ENCODE measurements around the gene DDIT3.
"Not testable (repeated sequence)": the region's sequence is repeated elsewhere in the genome, so short reads cannot be mapped to it uniquely, and the experiment has no call there.

DDIT3 gene

DNA sequence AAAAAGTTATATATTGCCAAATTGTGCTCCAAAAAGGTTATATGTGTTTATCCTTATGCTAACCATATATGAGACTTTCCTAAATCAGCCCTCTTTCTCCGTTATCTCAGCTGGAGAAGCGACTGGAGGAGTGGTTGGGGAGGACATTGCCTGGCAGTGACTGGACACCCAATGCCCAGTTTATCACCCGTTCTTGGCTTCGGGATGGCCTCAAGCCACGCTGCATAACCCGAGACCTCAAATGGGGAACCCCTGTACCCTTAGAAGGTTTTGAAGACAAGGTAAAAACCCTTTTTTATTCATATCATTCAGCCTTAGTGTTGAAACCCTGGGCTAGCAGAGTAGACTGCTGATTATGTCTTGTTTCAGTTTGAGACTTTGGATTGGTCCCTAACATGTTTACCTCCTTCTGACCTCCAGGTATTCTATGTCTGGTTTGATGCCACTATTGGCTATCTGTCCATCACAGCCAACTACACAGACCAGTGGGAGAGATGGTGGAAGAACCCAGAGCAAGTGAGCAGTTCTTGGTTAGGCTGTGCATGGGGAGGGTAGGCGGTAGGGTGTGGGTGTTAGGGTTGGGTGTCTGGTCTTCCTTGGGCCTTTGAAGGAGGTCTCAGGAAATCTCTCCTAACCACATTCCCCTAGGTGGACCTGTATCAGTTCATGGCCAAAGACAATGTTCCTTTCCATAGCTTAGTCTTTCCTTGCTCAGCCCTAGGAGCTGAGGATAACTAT lies 8.6 kb downstream of the DDIT3 start:
- DNase-seq, result no peak

DNA sequence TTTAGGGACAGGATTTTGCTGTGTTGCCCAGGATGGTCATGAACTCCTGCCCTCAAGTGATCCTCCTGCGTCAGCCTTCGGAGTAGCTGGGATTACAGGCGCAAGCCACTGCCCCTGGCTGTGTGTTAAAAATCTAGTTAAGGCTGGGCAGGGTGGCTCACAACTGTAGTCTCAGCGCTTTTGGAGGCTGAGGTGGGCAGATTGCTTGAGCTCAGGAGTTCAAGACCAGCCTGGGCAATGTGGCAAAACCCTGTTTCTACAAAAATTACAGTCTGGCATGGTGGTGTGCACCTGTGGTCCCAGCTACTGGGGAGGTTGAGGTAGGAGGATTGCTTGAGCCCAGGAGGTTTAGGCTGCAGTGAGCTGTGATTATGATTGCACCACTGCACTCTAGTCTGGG lies 9.2 kb downstream of the DDIT3 start:
- DNase-seq, result no peak

DNA sequence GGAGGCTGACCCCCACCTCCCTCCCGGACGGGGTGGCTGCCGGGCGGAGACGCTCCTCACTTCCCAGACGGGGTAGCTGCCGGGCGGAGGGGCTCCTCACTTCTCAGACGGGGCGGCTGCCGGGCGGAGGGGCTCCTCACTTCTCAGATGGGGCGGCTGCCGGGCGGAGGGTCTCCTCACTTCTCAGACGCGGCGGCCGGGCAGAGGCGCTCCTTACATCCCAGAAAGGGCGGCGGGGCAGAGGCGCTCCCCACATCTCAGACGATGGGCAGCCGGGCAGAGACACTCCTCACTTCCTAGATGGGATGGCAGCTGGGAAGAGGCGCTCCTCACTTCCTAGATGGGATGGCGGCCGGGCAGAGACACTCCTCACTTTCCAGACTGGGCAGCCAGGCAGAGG lies 12.5 kb downstream of the DDIT3 start:
- not testable (repeated sequence) for DNase-seq

DNA sequence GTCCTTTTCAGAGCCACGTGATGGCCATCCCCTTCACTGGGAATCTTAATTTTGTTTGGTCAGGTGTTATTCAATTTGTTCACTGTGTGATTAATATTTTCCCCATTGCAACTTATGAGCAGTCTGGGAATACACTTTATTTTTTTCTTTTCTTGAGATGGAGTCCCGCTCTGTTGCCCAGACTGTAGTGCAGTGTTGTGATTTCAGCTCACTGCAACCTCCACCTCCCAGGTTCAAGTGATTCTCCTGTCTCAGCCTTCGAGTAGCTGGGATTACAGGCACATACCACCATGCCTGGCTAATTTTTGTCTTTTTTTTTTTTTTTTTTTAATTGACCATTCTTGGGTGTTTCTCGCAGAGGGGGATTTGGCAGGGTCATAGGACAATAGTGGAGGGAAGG lies 13.8 kb downstream of the DDIT3 start:
- DNase-seq, result not testable (repeated sequence)

DNA sequence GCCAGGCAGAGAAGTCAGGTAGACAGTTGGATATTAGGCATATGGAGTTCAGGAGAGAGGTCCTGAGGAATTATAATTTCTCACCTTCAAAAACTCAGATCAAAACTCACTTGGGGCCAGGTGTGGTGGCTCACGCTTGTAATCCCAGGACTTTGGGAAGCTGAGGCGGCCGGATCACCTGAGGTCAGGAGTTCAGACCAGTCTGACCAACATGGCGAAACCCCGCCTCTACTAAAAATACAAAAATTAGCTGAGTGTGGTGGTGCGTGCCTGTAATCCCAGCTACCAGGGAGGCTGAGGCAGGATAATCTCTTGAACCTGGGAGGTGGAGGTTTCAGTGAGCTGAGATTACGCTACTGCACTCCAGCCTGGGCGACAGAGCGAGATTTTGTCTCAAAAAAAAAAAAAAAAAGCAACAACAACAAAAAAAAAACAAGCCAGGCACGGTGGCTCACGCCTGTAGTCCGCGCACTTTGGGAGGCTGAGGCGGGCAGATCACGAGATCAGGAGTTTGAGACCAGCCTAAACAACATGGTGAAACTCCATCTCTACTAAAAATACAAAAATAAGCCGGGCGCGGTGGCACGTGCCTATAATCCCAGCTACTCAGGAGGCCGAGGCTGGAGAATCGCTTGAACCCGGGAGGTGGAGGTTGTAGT lies 17.9 kb downstream of the DDIT3 start:
- DNase-seq, result not testable (repeated sequence)

DNA sequence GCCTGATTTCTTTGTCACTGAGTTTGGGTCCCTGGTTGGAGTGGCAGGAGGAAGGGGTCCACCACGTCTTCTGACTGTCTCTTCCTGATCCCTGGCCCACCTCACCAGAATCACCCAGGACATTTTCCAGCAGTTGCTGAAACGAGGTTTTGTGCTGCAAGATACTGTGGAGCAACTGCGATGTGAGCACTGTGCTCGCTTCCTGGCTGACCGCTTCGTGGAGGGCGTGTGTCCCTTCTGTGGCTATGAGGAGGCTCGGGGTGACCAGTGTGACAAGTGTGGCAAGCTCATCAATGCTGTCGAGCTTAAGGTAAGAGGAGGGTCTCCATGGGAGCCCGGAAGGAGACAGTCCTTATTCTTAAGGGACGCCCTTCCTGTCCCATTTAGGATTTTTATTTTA lies 20.1 kb downstream of the DDIT3 start:
- DNase-seq, result no peak

DNA sequence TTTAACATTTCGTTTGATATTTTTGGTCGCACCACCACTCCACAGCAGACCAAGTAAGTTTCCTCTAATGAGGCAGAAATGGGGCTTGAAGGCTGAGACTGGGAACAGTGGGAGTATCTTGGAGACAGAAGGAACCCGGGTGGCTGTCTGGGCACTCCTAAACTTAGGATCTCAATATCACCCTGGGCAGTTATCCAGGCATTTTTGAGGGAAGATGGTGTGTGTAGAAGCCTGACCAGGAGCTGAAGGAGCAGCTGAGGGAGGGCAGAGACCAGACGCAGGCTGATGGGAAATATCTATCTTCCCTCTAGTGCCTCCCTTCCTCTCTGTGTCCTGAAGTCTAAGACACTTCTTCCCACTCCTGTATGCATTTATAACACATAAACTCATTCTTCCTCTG lies 21.7 kb downstream of the DDIT3 start:
- DNase-seq, result no peak

DNA sequence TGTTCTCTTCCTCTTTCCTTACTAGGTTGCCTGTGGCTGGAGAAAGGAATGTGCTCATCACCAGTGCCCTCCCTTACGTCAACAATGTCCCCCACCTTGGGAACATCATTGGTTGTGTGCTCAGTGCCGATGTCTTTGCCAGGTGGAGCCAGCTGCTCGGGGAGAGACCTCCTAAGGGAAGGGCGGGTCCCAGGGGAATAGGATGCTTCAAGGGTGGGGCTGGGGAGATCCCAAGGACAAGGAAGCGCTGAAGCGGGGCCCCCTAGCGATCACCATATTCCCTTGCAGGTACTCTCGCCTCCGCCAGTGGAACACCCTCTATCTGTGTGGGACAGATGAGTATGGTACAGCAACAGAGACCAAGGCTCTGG lies 22.2 kb downstream of the DDIT3 start:
- no peak for DNase-seq

DNA sequence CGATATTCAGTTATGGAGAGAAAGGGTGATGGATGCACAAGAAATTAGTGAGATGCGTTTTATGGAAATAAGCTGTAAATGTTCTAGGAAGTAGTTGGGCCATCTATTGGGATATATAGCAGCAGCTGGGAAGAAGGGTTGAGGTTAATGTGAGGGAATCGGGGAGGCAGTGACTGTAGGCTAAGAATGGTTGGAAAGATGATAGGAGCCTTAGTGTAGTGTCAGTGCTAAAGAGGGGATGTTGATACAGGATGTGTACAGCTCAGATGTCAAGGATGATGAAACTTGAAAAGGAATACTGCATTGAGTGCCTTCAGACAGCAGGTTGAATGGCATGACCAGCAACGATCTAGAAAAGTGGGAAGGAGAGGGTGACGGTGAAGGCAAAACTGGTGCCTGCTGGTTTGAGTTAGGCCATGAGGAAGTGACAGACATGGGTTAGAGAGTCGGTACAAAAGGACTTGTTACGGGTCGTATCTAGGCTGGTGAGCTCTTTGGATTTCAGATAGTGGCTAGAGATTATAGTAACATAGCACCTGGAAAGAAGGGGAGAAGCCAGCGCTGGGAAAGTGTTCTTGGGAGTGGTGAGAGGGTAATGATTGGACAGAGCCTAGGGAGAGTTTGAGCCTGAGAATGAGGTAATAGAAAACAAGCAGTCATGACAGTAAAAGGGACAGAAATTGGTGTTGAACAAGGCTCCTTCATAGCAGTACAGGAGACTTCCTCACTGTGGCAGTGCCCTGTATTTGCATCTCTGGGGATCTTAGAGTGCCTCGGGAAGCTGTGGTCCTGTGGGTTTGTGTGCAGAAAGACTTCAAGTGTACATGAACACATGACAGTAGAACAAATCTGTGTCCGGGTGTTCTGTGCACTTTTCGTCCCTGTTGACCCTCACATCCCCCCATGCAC lies 22.8 kb downstream of the DDIT3 start:
- DNase-seq, result no peak

DNA sequence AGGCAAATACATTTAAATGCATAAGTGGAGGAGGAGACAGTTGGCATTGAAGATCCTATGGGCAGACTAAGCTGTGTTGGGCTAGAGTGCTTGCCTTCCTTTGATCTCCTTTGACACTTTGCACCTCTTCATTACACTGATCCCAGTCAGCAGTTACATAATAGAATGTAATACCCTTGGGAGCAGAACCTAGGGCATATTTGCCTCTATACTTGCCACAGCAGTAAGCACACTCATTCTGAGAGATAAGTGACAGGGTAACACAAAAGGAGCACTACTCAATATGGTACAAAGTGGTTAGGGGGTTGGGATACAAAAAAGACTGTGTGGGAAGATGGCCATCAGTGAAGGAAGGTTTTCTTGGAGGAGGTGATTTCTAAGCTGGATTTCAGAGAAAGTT lies 23.5 kb downstream of the DDIT3 start:
- DNase-seq, result no peak

DNA sequence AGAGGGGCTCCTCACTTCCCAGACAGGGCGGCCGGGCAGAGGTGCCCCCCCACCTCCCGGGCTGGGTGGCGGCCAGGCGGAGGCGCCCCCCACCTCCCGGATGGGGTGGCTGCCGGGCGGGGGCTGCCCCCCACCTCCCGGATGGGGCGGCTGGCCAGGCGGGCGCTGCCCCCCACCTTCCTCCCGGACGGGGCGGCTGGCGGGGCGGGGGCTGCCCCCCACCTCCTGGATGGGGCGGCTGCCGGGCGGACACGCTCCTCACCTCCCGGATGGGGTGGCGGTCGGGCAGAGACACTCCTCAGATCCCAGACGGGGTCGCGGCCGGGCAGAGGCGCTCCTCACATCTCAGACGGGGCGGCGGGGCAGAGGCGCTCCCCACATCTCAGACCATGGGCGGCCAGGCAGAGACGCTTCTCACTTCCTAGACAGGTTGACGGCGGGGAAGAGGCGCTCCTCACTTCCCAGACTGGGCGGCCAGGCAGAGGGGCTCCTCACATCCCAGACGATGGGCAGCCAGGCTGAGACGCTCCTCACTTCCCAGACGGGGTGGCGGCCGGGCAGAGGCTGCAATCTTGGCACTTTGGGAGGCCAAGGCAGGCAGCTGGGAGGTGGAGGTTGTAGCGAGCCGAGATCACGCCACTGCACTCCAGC lies 25.1 kb downstream of the DDIT3 start:
- DNase-seq, result not testable (repeated sequence)

DNA sequence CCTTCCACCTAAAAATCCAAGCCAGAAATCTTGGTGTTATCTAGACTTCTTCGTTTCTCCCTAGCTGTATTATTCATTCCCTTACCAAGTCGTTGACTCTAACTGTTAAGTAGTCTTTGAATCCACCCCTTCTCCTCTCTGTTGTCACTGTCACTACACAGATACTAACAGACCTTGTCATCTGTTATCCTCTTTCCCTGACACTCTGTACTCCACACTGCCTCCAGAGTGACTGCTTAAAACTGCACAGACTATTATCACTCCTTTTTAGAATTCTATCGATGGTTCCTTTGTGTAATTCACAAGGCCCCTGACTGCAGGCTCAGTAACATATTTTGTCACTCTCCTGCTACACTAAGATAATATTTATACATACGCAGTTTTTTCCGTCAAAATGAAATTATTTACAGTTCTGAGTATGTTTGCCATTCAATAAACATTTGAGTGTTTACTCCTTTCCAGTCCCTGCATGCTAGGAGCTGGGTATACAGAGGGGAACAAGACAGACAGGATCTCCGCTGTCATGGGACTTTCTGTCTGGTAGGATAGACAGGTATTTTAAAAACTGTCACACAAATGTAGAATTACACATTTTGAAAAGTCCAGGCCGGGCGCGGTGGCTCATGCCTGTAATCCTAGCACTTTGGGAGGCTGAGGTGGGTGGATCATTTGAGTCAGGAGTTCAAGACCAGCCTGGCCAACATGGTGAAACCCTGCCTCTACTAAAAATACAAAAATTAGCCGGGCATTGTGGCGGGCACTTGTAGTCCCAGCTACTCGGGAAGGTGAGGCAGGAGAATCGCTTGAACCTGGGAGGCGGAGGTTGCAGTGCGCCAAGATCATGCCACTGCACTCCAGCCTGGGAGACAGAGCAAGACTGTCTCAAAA lies 28.7 kb downstream of the DDIT3 start:
- DNase-seq, result peak; percentile 39

DNA sequence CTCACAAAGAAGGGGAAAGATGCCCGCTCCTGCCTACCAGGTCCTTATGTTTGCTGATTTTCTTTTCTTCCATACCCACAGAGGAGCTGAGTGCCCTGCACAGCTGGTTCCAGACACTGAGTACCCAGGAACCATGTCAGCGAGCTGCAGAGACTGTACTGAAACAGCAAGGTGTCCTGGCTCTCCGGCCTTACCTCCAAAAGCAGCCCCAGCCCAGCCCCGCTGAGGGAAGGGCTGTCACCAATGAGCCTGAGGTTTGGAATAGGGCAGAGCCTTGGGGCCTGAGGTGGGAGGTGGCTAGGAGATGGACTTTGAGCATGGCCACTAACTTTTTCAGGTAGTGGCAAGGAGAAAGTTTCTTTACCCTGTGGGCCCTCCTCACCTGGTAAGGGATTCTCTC lies 30.2 kb downstream of the DDIT3 start:
- no peak for DNase-seq

DNA sequence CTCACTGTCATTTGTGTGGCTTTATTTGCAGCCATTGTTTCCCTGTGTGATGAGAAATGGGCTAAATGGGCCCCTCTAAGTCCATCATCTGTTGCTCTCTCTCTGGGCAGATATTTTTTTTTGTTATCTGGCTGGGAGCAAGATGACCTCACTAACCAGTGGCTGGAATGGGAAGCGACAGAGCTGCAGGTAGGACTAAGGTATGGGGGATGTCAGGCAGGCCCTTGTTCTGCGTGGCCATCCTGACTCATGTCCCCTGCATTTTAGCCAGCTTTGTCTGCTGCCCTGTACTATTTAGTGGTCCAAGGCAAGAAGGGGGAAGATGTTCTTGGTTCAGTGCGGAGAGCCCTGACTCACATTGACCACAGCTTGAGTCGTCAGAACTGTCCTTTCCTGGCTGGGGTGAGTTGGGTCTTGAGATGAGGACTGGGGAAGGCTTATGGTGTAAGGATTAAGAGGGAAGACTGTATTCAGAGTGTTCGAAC lies 31.1 kb downstream of the DDIT3 start:
- no peak for DNase-seq

DNA sequence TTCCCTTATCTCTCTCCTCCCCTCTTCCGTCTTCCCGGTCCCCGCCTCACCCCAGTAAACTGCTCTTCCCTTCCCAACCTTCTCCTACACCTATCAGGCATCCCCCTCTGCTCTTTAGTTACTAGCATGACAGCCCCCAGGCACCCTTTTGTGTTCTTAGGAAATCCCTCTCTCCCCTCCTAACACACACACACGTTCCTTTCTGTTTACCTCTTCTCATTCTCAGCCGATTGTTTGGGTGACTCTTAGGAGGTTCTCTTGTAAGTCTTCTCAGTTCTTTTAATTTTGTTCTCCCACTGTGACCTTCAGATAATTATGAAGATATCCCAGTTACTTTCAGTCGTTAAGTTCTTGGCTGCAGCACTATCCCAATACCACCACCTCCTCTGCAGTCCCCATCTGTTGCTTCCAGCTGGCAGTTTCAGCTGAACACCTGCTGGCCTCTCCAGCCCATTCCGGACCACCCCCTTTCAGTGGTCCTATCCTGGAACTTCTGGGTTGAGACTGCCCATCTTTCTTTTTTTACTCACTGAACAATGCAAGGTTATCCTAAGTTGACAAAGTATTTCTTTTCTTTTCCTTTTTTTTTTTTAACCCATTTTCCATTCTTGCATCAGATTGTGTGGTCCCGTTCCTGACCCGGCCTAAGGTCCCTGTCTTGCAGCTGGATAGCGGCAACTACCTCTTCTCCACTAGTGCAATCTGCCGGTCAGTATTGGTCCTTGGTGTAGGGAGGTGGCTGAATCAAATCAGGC lies 31.7 kb downstream of the DDIT3 start:
- DNase-seq, result peak; percentile 27

DNA sequence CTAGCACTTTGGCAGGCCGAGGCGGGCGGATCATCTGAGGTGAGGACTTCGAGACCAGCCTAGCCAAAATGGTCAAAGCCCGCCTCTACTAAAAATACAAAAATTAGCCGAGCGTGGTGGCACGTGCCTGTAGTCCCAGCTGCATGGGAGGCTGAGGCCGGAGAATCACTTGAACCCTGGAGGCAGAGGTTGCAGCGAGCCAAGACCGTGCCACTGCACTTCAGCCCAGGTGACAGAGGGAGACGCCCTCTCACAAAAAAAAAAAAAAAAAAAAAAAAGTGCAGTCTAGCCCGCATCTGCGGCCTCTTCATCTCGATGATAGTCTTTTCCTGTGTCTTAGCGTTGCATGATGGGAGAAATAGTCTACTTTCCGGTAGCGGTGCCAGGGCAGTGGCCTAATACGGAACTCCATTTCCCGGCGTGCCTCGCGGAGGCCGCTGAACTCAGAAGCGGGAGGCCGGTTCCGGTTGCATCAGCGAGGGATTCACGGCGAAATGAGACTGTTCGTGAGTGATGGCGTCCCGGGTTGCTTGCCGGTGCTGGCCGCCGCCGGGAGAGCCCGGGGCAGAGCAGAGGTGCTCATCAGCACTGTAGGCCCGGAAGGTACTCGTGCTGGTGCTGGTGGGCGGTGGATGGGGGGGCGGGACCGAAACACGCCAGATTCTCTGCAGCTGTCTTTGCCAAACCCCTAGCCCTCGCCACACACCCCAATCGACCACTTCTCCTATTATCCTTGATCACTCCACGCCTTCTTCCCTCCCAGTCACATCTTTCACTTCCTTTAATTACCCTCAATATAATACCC lies 32.5 kb downstream of the DDIT3 start, which contains the start of gene MARS1:
Gene MARS1 (plus strand): TSS at position 472 of the 805 bp plus-strand sequence. CDS start 23 bp downstream, at position 495.
- DNase-seq, result peak; percentile 97

DNA sequence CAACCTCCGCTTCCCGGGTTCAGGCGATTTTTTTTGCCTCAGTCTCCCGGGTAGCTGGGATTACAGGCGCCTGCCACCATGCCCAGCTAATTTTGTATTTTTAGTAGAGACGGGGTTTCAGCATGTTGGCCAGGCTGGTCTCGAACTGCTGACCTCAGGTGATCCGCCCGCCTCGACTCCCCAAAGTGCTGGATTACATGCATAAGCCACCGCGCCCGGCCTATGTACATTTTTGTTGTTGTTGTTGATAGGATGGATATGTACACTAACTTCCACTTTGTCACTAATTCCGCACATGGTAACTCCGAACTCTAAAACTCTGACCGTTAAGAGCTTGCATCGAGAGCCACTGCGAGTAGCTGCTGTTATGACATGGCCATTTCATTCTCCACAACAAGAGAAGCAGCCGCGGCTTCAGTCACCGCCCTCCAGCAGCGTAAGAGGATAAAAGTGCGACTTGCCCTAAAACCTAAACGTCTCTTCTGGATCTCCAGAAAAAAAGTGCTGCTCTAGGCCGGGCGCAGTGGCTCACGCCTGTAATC lies 33.2 kb downstream of the DDIT3 start:
- DNase-seq, result no peak

DNA sequence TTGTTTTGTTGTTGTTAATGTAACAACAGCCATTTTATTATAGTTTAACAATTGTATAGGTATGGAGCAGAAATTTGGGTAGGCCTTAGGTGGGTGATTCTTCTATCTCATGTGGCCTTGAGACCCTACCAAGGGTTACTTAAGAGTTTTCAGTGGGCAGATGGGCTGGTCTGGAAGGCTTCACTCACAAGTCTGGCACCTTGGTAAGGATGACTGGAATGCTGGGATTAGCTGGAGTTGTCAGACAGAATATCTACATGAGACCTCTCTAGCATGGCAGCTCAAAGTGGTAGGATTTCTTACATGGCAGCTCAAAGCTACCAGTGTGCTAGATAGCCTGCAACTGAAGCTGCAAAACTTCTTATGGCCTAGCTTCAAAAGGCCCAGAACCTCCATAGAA lies 34.6 kb downstream of the DDIT3 start:
- DNase-seq, result no peak

DNA sequence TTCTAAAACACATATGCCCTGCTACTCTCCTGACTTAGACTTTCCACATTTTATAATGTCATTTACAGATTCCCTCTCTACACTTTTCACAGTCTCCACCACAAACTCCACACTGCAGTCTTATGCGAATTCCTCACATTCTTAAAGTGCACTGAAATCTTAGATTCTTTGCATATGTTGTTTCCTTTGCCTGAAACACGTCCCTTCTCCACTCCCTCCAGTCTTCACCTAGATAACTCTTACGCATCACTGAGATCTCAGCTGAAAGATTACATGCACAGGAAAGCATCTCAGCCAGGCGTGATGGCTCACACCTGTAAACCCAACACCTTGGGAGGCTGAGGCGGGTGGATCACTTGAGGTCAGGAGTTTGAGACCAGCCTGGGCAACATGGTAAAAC lies 36.8 kb downstream of the DDIT3 start:
- no peak for DNase-seq

DNA sequence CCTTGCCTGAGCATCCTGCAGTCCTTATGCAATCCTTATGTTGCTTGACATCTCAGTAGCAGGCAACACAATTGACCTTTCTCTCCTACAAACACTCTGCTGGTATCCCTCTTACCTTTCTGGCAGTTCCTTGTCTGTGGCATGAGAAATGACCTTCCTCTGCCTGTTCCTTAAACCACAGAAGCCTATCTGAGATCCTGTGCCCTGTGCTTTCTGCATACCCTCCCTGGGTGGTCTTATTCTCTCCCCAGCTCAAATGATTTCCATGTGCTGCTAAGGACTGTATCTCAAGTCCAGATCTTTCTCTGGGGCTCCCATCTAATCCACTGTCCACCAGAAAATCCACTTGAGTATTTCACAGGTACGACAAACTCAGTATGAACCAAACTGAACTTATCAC lies 38.6 kb downstream of the DDIT3 start:
- DNase-seq, result no peak

All from NCI-H2171 treated with DMSO at 0.1 percent for 48 hours (cell line).